GM12878 (cell line): Measurements from ENCODE around the gene MAP4K1. TPM values are rescaled to one million over a fixed set of nuclear protein-coding genes. Genes with fewer than 3 reads are reported as not detected.

ENCODE experiments used
- ATAC-seq: fragments of 200-7000 bp; cut with Tn5 transposase; 3 replicates; pipeline ENCODE4 v1.9.1; 2020; ENCODE audit warnings: mild to moderate bottlenecking, moderate library complexity
- BruUV-seq: library from RNA; stranded (reverse); fragments of 400-500 nt; replicated peaks from 2 replicates; lab custom pipeline; 2021; lab: Mats Ljungman, UMichigan
- CTCF ChIA-PET: fragments of 300-600 bp; sonication (Branson Sonifier 250); formaldehyde crosslinking; extraction: SDS; loops from one replicate; lab custom pipeline; 2021; ENCODE audit warnings: inconsistent platforms; lab: Yijun Ruan, JAX
- POLR2A ChIA-PET: fragments of 350-600 bp; formaldehyde crosslinking; extraction: SDS; loops from one replicate; lab custom pipeline; 2021; ENCODE audit warnings: inconsistent platforms; lab: Charles Lee
- RAD21 ChIA-PET: fragments of 300-600 bp; sonication (Branson Sonifier 250); formaldehyde crosslinking; loops from one replicate; lab custom pipeline; 2023; ENCODE audit warnings: antibody characterized with exemption; ENCODE audit not compliant: unreplicated experiment; lab: Charles Lee
- SMC1A ChIA-PET: fragments of 300-600 bp; sonication (Branson Sonifier 250); formaldehyde crosslinking; loops from one replicate; lab custom pipeline; 2023; ENCODE audit not compliant: unreplicated experiment, uncharacterized antibody; lab: Charles Lee
- DNase-seq: peaks from one replicate; pipeline ENCODE4 v3.0.0-alpha.2; 2011; ENCODE audit warnings: low read depth, low spot score
- FAIRE-seq: peaks from 3 replicates; lab custom pipeline; 2011; peaks lifted over from hg19 to GRCh38; lab: Jason Lieb, UNC
- H2AFZ ChIP-seq: 2 replicates; pipeline ENCODE4 v1.6.0; 2011; ENCODE audit warnings: low read depth, low read length, control low read depth; ENCODE audit not compliant: control insufficient read depth
- H3K27ac ChIP-seq: 2 replicates; pipeline ENCODE4 v1.5.1; 2011; ENCODE audit warnings: control low read depth; ENCODE audit not compliant: control insufficient read depth, insufficient read depth
- H3K27me3 ChIP-seq, 2 experiments: replicated peaks in 1 of 2; 2 replicates each; pipeline versions ENCODE4 v1.6.0 to v1.6.1; 2011; ENCODE audit warnings: low read length in 1 of 2; ENCODE audit not compliant: control insufficient read depth in 2 of 2, insufficient read depth in 2 of 2
- H3K36me3 ChIP-seq, 2 experiments: 2 replicates each; pipeline ENCODE4 v1.5.1; 2011; ENCODE audit warnings: low read length in 1 of 2; ENCODE audit not compliant: control insufficient read depth in 2 of 2, insufficient read depth in 2 of 2
- H3K4me1 ChIP-seq: 2 replicates; pipeline ENCODE4 v1.6.1; 2011; ENCODE audit warnings: mild to moderate bottlenecking, low read length, moderate library complexity, mixed read lengths; ENCODE audit not compliant: control insufficient read depth, insufficient read depth
- H3K4me2 ChIP-seq: 2 replicates; pipeline ENCODE4 v1.6.0; 2011; ENCODE audit warnings: control low read depth; ENCODE audit not compliant: control insufficient read depth, insufficient read depth
- H3K4me3 ChIP-seq: fragments of 200-600 bp; sonication (generic); 2 replicates; pipeline ENCODE4 v1.5.1; 2016
- H3K79me2 ChIP-seq: 2 replicates; pipeline ENCODE4 v1.6.0; 2011; ENCODE audit warnings: low read length; ENCODE audit not compliant: control insufficient read depth, insufficient read depth
- H3K9ac ChIP-seq: 2 replicates; pipeline ENCODE4 v1.8.0; 2011; ENCODE audit warnings: low read length, control low read depth, mixed read lengths; ENCODE audit not compliant: control insufficient read depth, insufficient read depth
- H3K9me3 ChIP-seq: replicated peaks from 3 replicates; pipeline ENCODE4 v1.5.1; 2011; ENCODE audit warnings: mild to moderate bottlenecking, low read length; ENCODE audit not compliant: control insufficient read depth, insufficient read depth
- H4K20me1 ChIP-seq: 2 replicates; pipeline ENCODE4 v1.6.0; 2011; ENCODE audit not compliant: control insufficient read depth, insufficient read depth
- CBX5 ChIP-seq: sonication (generic); IDR thresholded peaks from 2 replicates; pipeline ENCODE4 v1.6.1; 2016; ENCODE audit warnings: low read depth, moderate library complexity, mild to moderate bottlenecking, inconsistent platforms
- HDAC2 ChIP-seq: fragments of 200-600 bp; sonication (generic); IDR thresholded peaks from 2 replicates; pipeline ENCODE4 v1.6.1; 2017
- IRF4 ChIP-seq: IDR thresholded peaks from 2 replicates; pipeline ENCODE4 v1.6.1; 2011; ENCODE audit warnings: low read depth, low read length
- JUND ChIP-seq: IDR thresholded peaks from 2 replicates; pipeline ENCODE4 v1.6.1; 2012; ENCODE audit warnings: low read depth, mild to moderate bottlenecking, low read length, improper control_type of control experiment, moderate library complexity
- MEF2A ChIP-seq: IDR thresholded peaks from 2 replicates; pipeline ENCODE4 v1.6.1; 2011; ENCODE audit warnings: low read depth, mild to moderate bottlenecking, low read length, moderate library complexity; ENCODE audit not compliant: insufficient read depth
- MTA2 ChIP-seq: fragments of 450-650 bp; IDR thresholded peaks from 2 replicates; pipeline ENCODE4 v1.6.1; 2016; ENCODE audit warnings: low read depth, mild to moderate bottlenecking, moderate library complexity
- MXI1 ChIP-seq: fragments of 150-350 bp; IDR thresholded peaks from 2 replicates; pipeline ENCODE4 v1.6.1; 2011; ENCODE audit warnings: low read depth, mild to moderate bottlenecking, inconsistent platforms, low read length, improper control_type of control experiment
- MYB ChIP-seq: fragments of 150-350 bp; IDR thresholded peaks from 2 replicates; pipeline ENCODE4 v1.6.1; 2014; ENCODE audit warnings: mild to moderate bottlenecking, low read depth, low read length, borderline replicate concordance
- NFXL1 ChIP-seq: fragments of 450-650 bp; IDR thresholded peaks from 2 replicates; pipeline ENCODE4 v1.6.1; 2017; ENCODE audit warnings: antibody characterized with exemption, mild to moderate bottlenecking, borderline replicate concordance
- NFYB ChIP-seq: IDR thresholded peaks from 2 replicates; pipeline ENCODE4 v1.6.1; 2011; ENCODE audit warnings: low read depth, mild to moderate bottlenecking, low read length, improper control_type of control experiment, moderate library complexity; ENCODE audit not compliant: insufficient read depth
- PML ChIP-seq: IDR thresholded peaks from 2 replicates; pipeline ENCODE4 v1.6.1; 2012; ENCODE audit warnings: low read length, inconsistent platforms
- RFX5 ChIP-seq: IDR thresholded peaks from 2 replicates; pipeline ENCODE4 v1.6.1; 2011; ENCODE audit warnings: low read depth, low read length, improper control_type of control experiment
- SPI1 ChIP-seq: IDR thresholded peaks from 2 replicates; pipeline ENCODE4 v1.6.1; 2011; ENCODE audit warnings: low read depth, mild to moderate bottlenecking, low read length, moderate library complexity, borderline replicate concordance; ENCODE audit not compliant: insufficient read depth
- ZNF207 ChIP-seq: fragments of 450-650 bp; IDR thresholded peaks from 2 replicates; pipeline ENCODE4 v1.6.1; 2014; ENCODE audit warnings: antibody characterized with exemption, mild to moderate bottlenecking, borderline replicate concordance
- ZNF384 ChIP-seq: IDR thresholded peaks from 2 replicates; pipeline ENCODE4 v1.6.1; 2012; ENCODE audit warnings: low read depth, mild to moderate bottlenecking, low read length, improper control_type of control experiment, borderline replicate concordance
- WGBS: methylation state at CpG from one replicate; pipeline ENCODE4 v1.1.6; 2016; ENCODE audit warnings: low lambda C conversion rate; ENCODE audit not compliant: insufficient replicate concordance, insufficient coverage; ENCODE audit errors: missing lambda C conversion rate; 5-methylcytosine and 5-hydroxymethylcytosine counted together
- in situ Hi-C: fragments of 300-500 bp; cut with MboI; formaldehyde crosslinking; loops from 9 replicates; pipeline ENCODE4 v1.14.3; 2018; ENCODE audit warnings: mixed read lengths
- intact Hi-C: fragments of 100-400 bp; cut with micrococcal nuclease; formaldehyde crosslinking; loops from one replicate; pipeline ENCODE4 v1.14.2; 2022; ENCODE audit not compliant: unreplicated experiment
- polyA plus RNA-seq, 11 experiments: library from polyadenylated mRNA; depleted of rRNA in 4 of 11; unstranded in 6 of 11; stranded (reverse) in 5 of 11; fragments of >200 nt; fragmentation: Nextera tagmentation in 4 of 11; fragmentation: Illumina TruSeq in 1 of 11; extraction: Ambion mirVana in 4 of 11; extraction: Trizol in 1 of 11; gene quantifications; 1 replicate in 1 of 11; 2 replicates in 10 of 11; pipeline versions ENCODE4 v1.2.1 to v1.2.3, GENCODE V29; 2011 to 2016; ENCODE audit warnings: inconsistent platforms in 2 of 11, missing spikeins in 2 of 11, low read depth in 1 of 11
- total RNA-seq, 4 experiments: library from RNA; depleted of rRNA in 3 of 4; stranded (reverse); fragments of >200 nt in 3 of 4; fragmentation: Illumina TruSeq in 1 of 4; extraction: Trizol in 1 of 4; gene quantifications; 2 replicates each; pipeline versions ENCODE4 v1.2.1 to v1.2.3, GENCODE V29; 2013 to 2021
- TF ChIP-seq, protein P1 (sequence below): IDR thresholded peaks from 2 replicates; pipeline ENCODE4 v1.6.1; 2012; ENCODE audit warnings: mild to moderate bottlenecking, low read depth, low read length
- TF ChIP-seq, protein P2 (sequence below): IDR thresholded peaks from 2 replicates; pipeline ENCODE4 v1.6.1; 2011; ENCODE audit warnings: mild to moderate bottlenecking, low read depth, low read length, moderate library complexity; ENCODE audit not compliant: insufficient replicate concordance

The MAP4K1 gene
- total and polyA plus RNA-seq, 10 of the 15 experiments (the other 5 are each of a cell fraction or from before 2014, with no cell fraction given) = 39.2 to 306 (median 140) TPM

DNA sequence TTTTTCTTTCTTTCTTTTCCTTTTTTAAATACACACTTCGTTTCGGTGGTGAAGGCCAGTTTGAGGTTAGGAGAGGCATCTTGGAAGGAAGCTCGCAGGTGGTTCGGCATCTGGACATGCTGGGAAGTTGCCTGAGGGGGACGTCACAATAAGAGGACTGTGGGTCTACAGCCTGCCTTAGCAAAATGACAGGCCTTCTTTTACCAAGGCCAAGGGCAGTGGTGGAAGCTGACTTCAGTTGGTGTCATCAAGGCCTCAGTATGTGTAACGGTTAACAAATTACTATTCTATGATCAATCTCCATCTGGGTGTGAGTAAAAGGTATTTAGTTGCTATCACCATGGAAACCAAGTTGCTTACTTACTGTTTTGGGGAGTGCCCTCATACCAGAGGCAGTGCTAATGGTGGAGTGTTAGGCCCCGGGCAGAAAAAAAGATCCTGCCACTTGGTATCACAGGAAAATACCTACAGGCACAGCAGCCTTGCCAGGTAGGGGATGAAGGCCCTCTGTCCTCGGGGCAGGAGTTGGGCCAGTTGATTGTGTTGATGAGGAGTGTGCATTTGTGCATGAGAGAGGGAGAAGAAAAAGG is 40.0 kb upstream of the MAP4K1 start:
- POLR2A ChIA-PET = interaction anchor here (1.6 kb wide), 1 partner anchor 17 kb away, joined by 4 read pairs; no protein-coding TSS in a partner anchor

More for the DNA sequence above, 40.0 kb upstream of the MAP4K1 start:
- H3K4me1 ChIP-seq = peaks cover 29% of the 10 kb centered on the region
- FAIRE-seq = no peak
- H3K4me3 ChIP-seq = no peak overlapping the region
- TF ChIP-seq ZNF384 = no peak
- no peak for TF ChIP-seq IRF4
- TF ChIP-seq, protein P1, sequence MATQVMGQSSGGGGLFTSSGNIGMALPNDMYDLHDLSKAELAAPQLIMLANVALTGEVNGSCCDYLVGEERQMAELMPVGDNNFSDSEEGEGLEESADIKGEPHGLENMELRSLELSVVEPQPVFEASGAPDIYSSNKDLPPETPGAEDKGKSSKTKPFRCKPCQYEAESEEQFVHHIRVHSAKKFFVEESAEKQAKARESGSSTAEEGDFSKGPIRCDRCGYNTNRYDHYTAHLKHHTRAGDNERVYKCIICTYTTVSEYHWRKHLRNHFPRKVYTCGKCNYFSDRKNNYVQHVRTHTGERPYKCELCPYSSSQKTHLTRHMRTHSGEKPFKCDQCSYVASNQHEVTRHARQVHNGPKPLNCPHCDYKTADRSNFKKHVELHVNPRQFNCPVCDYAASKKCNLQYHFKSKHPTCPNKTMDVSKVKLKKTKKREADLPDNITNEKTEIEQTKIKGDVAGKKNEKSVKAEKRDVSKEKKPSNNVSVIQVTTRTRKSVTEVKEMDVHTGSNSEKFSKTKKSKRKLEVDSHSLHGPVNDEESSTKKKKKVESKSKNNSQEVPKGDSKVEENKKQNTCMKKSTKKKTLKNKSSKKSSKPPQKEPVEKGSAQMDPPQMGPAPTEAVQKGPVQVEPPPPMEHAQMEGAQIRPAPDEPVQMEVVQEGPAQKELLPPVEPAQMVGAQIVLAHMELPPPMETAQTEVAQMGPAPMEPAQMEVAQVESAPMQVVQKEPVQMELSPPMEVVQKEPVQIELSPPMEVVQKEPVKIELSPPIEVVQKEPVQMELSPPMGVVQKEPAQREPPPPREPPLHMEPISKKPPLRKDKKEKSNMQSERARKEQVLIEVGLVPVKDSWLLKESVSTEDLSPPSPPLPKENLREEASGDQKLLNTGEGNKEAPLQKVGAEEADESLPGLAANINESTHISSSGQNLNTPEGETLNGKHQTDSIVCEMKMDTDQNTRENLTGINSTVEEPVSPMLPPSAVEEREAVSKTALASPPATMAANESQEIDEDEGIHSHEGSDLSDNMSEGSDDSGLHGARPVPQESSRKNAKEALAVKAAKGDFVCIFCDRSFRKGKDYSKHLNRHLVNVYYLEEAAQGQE = no peak
- TF ChIP-seq RFX5 = no peak
- TF ChIP-seq MTA2 = no peak
- no peak for TF ChIP-seq MEF2A
- no peak for TF ChIP-seq ZNF207
- TF ChIP-seq, protein P2, sequence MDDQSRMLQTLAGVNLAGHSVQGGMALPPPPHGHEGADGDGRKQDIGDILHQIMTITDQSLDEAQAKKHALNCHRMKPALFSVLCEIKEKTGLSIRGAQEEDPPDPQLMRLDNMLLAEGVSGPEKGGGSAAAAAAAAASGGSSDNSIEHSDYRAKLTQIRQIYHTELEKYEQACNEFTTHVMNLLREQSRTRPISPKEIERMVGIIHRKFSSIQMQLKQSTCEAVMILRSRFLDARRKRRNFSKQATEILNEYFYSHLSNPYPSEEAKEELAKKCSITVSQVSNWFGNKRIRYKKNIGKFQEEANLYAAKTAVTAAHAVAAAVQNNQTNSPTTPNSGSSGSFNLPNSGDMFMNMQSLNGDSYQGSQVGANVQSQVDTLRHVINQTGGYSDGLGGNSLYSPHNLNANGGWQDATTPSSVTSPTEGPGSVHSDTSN = no peak
- no peak for TF ChIP-seq NFXL1
- TF ChIP-seq PML = no peak
- TF ChIP-seq NFYB = no peak
- TF ChIP-seq CBX5 = no peak
- no peak for TF ChIP-seq MYB
- TF ChIP-seq JUND = no peak
- no peak for TF ChIP-seq MXI1
- TF ChIP-seq SPI1 = no peak
- no peak for TF ChIP-seq HDAC2
- SMC1A ChIA-PET = interaction anchor here (1.1 to 1.9 kb wide), 2 partner anchors 9 to 205 kb away, joined by 3 to 7 read pairs; no protein-coding TSS in a partner anchor
- H3K36me3 ChIP-seq = peaks cover 4 to 9% of the 10 kb centered on the region in 2 experiments; a peak in 2 of 4 replicates
- in situ Hi-C loops (no loop called here), intact Hi-C loops (no loop called here)
- DNase-seq = no peak
- ATAC-seq = peak; percentile 45
- CTCF ChIA-PET = interaction anchor here (1.3 to 1.5 kb wide), 2 partner anchors 113 to 273 kb away, joined by 3 to 4 read pairs; partner anchors contain the start of genes MRPS12 and SARS2
- H3K4me2 ChIP-seq = no peak overlapping the region
- 52% methylated on average over 8 of the region's 8 CpGs for WGBS
- RAD21 ChIA-PET = no interaction called here
- H3K79me2 ChIP-seq = peaks cover 83% of the 10 kb centered on the region
- H3K9ac ChIP-seq = no peak overlapping the region
- H3K9me3 ChIP-seq = no peaks in the 10 kb centered on the region
- no peaks in the 10 kb centered on the region; the same call in 1 of the 2 replicates for H4K20me1 ChIP-seq
- H3K27me3 ChIP-seq = no peaks in the 10 kb centered on the region
- H2AFZ ChIP-seq = no peak overlapping the region
- H3K27ac ChIP-seq = no peak overlapping the region
- no TSS peak for BruUV-seq
